K562 (cell line): Measurements from ENCODE around the gene ODAD3. TPM values are rescaled to one million over a fixed set of nuclear protein-coding genes. Genes with fewer than 3 reads are reported as not detected.

Experiments
- HDAC2 ChIP-seq: fragments of 450-650 bp; IDR thresholded peaks from 2 replicates; pipeline ENCODE4 v1.6.1; 2016; ENCODE audit warnings: mild to moderate bottlenecking
- LCOR ChIP-seq: sonication (generic); formaldehyde crosslinking; IDR thresholded peaks from 2 replicates; pipeline ENCODE4 v1.8.0; 2022; ENCODE audit warnings: mild to moderate bottlenecking, missing genetic modification reagents
- SETDB1 ChIP-seq: IDR thresholded peaks from one replicate; pipeline ENCODE4 v1.6.1; 2012; ENCODE audit warnings: low read length, control low read depth, inconsistent platforms
- ZNF121 ChIP-seq: sonication (generic); formaldehyde crosslinking; conservative IDR thresholded peaks from 2 replicates; pipeline ENCODE4 v1.8.0; 2022; ENCODE audit warnings: missing genetic modification reagents
- polyA plus RNA-seq, 8 experiments: library from polyadenylated mRNA; depleted of rRNA in 4 of 8; stranded (reverse) in 5 of 8; unstranded in 3 of 8; fragments of >200 nt; fragmentation: Nextera tagmentation in 2 of 8; fragmentation: Illumina TruSeq in 1 of 8; extraction: Ambion mirVana in 2 of 8; extraction: Trizol in 1 of 8; gene quantifications; 2 replicates each; pipeline versions ENCODE4 v1.2.1 to v1.2.3, GENCODE V29; 2011 to 2014; ENCODE audit warnings: inconsistent platforms in 1 of 8, missing spikeins in 1 of 8
- total RNA-seq, 7 experiments: library from RNA; depleted of rRNA in 6 of 7; stranded (reverse); fragments of >200 nt in 6 of 7; fragmentation: Illumina TruSeq in 2 of 7; extraction: Trizol in 2 of 7; gene quantifications; 2 replicates each; pipeline versions ENCODE4 v1.2.1 to v1.2.3, GENCODE V29; 2011 to 2021; ENCODE audit warnings: low replicate concordance in 1 of 7
- TF ChIP-seq, protein P1 (sequence below): fragments of 450-650 bp; IDR thresholded peaks from 2 replicates; pipeline ENCODE4 v1.6.1; 2017; ENCODE audit warnings: antibody characterized with exemption
- TF ChIP-seq, protein P2 (sequence below): fragments of 150-350 bp; IDR thresholded peaks from 2 replicates; pipeline ENCODE4 v1.6.1; 2014; ENCODE audit warnings: low read depth, mild to moderate bottlenecking, low read length, borderline replicate concordance
- TF ChIP-seq, protein P3 (sequence below): fragments of 450-650 bp; conservative IDR thresholded peaks from 2 replicates; pipeline ENCODE4 v1.6.1; 2016; ENCODE audit warnings: missing genetic modification characterization, low read depth, mild to moderate bottlenecking, control low read depth, missing compliant biosample characterization
- TF ChIP-seq, protein P4 (sequence below): fragments of 200-800 bp; sonication (Bioruptor generic); IDR thresholded peaks from 2 replicates; pipeline ENCODE4 v1.6.1; 2016; ENCODE audit warnings: missing genetic modification characterization, missing compliant biosample characterization
- TF ChIP-seq, protein P5 (sequence below): sonication (generic); formaldehyde crosslinking; IDR thresholded peaks from 2 replicates; pipeline ENCODE4 v1.8.0; 2022; ENCODE audit warnings: missing genetic modification reagents, mild to moderate bottlenecking, borderline replicate concordance
- TF ChIP-seq, protein P6 (sequence below), 2 experiments: IDR thresholded peaks; 2 replicates each; pipeline ENCODE4 v1.6.1; 2011; ENCODE audit warnings: borderline replicate concordance in 1 of 2, control low read depth in 1 of 2, low read depth in 1 of 2, low read length in 1 of 2, mild to moderate bottlenecking in 1 of 2, mixed read lengths in 1 of 2, moderate library complexity in 1 of 2; ENCODE audit not compliant: insufficient read depth in 1 of 2, insufficient read length in 1 of 2, poor library complexity in 1 of 2, severe bottlenecking in 1 of 2; ENCODE audit errors: extremely low read depth in 1 of 2

The ODAD3 gene
- total and polyA plus RNA-seq, 9 of the 15 experiments (the other 6 are each of a cell fraction or from before 2014, with no cell fraction given), result 0.07 to 0.72 (median 0.14) TPM; not detected in 2

DNA sequence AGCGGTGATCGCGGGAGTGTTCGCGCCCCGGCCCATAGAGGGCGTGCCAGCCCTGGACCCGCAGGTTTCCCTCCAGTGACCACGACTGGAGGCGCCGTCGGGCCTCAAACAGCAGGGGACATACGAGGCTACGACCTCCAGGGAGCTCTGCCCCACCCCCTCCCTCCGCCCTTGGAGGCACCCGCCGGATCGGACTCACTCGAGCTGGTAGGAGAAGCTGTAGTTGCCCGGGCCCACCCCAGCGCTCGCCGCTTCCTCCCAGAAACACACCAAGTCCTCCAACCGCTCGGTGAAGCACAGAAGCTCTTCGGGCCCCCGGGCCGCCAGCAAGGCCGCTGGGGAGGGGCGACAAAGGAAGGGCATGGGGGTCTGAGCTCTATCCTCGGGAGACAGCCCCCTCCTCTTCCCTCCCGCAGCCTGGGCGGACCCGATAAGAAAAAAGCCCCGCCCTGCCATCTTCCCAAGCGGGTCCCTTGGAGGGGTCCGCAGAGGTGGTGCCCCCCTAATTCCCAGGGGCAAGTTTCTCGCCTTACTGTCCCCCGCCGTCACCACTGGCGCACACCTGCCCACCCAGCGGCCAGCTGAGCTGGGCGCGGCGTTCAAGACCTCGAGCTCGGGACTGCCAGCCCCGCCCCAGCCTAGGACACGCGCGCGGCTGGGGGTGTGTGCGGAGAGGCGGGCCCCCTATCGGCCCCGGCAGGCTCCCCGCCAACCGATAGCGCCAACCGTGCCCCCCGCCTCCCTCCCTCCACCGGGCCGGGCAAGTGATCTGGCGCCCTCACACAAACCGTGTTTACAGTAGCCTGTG lies 51.8 kb downstream of the ODAD3 start (continued):
- TF ChIP-seq, protein P1, sequence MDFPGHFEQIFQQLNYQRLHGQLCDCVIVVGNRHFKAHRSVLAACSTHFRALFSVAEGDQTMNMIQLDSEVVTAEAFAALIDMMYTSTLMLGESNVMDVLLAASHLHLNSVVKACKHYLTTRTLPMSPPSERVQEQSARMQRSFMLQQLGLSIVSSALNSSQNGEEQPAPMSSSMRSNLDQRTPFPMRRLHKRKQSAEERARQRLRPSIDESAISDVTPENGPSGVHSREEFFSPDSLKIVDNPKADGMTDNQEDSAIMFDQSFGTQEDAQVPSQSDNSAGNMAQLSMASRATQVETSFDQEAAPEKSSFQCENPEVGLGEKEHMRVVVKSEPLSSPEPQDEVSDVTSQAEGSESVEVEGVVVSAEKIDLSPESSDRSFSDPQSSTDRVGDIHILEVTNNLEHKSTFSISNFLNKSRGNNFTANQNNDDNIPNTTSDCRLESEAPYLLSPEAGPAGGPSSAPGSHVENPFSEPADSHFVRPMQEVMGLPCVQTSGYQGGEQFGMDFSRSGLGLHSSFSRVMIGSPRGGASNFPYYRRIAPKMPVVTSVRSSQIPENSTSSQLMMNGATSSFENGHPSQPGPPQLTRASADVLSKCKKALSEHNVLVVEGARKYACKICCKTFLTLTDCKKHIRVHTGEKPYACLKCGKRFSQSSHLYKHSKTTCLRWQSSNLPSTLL, result no peak
- TF ChIP-seq, protein P2, sequence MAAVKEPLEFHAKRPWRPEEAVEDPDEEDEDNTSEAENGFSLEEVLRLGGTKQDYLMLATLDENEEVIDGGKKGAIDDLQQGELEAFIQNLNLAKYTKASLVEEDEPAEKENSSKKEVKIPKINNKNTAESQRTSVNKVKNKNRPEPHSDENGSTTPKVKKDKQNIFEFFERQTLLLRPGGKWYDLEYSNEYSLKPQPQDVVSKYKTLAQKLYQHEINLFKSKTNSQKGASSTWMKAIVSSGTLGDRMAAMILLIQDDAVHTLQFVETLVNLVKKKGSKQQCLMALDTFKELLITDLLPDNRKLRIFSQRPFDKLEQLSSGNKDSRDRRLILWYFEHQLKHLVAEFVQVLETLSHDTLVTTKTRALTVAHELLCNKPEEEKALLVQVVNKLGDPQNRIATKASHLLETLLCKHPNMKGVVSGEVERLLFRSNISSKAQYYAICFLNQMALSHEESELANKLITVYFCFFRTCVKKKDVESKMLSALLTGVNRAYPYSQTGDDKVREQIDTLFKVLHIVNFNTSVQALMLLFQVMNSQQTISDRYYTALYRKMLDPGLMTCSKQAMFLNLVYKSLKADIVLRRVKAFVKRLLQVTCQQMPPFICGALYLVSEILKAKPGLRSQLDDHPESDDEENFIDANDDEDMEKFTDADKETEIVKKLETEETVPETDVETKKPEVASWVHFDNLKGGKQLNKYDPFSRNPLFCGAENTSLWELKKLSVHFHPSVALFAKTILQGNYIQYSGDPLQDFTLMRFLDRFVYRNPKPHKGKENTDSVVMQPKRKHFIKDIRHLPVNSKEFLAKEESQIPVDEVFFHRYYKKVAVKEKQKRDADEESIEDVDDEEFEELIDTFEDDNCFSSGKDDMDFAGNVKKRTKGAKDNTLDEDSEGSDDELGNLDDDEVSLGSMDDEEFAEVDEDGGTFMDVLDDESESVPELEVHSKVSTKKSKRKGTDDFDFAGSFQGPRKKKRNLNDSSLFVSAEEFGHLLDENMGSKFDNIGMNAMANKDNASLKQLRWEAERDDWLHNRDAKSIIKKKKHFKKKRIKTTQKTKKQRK, result no peak
- TF ChIP-seq, protein P3, sequence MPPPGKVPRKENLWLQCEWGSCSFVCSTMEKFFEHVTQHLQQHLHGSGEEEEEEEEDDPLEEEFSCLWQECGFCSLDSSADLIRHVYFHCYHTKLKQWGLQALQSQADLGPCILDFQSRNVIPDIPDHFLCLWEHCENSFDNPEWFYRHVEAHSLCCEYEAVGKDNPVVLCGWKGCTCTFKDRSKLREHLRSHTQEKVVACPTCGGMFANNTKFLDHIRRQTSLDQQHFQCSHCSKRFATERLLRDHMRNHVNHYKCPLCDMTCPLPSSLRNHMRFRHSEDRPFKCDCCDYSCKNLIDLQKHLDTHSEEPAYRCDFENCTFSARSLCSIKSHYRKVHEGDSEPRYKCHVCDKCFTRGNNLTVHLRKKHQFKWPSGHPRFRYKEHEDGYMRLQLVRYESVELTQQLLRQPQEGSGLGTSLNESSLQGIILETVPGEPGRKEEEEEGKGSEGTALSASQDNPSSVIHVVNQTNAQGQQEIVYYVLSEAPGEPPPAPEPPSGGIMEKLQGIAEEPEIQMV, result no peak
- TF ChIP-seq SETDB1, result no peak
- TF ChIP-seq, protein P4, sequence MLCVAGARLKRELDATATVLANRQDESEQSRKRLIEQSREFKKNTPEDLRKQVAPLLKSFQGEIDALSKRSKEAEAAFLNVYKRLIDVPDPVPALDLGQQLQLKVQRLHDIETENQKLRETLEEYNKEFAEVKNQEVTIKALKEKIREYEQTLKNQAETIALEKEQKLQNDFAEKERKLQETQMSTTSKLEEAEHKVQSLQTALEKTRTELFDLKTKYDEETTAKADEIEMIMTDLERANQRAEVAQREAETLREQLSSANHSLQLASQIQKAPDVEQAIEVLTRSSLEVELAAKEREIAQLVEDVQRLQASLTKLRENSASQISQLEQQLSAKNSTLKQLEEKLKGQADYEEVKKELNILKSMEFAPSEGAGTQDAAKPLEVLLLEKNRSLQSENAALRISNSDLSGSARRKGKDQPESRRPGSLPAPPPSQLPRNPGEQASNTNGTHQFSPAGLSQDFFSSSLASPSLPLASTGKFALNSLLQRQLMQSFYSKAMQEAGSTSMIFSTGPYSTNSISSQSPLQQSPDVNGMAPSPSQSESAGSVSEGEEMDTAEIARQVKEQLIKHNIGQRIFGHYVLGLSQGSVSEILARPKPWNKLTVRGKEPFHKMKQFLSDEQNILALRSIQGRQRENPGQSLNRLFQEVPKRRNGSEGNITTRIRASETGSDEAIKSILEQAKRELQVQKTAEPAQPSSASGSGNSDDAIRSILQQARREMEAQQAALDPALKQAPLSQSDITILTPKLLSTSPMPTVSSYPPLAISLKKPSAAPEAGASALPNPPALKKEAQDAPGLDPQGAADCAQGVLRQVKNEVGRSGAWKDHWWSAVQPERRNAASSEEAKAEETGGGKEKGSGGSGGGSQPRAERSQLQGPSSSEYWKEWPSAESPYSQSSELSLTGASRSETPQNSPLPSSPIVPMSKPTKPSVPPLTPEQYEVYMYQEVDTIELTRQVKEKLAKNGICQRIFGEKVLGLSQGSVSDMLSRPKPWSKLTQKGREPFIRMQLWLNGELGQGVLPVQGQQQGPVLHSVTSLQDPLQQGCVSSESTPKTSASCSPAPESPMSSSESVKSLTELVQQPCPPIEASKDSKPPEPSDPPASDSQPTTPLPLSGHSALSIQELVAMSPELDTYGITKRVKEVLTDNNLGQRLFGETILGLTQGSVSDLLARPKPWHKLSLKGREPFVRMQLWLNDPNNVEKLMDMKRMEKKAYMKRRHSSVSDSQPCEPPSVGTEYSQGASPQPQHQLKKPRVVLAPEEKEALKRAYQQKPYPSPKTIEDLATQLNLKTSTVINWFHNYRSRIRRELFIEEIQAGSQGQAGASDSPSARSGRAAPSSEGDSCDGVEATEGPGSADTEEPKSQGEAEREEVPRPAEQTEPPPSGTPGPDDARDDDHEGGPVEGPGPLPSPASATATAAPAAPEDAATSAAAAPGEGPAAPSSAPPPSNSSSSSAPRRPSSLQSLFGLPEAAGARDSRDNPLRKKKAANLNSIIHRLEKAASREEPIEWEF, result no peak
- TF ChIP-seq ZNF121, result peak; percentile 70
- TF ChIP-seq, protein P5, sequence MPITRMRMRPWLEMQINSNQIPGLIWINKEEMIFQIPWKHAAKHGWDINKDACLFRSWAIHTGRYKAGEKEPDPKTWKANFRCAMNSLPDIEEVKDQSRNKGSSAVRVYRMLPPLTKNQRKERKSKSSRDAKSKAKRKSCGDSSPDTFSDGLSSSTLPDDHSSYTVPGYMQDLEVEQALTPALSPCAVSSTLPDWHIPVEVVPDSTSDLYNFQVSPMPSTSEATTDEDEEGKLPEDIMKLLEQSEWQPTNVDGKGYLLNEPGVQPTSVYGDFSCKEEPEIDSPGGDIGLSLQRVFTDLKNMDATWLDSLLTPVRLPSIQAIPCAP (CRISPR knock-in tag), result no peak
- TF ChIP-seq LCOR (CRISPR knock-in tag), result no peak
- TF ChIP-seq, protein P6, sequence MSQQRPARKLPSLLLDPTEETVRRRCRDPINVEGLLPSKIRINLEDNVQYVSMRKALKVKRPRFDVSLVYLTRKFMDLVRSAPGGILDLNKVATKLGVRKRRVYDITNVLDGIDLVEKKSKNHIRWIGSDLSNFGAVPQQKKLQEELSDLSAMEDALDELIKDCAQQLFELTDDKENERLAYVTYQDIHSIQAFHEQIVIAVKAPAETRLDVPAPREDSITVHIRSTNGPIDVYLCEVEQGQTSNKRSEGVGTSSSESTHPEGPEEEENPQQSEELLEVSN (IDR thresholded peaks at IDR 0.05; ENCODE audit: borderline replicate concordance in 1 of 2, extremely low read depth in 1 of 2, insufficient read depth in 1 of 2, insufficient read length in 1 of 2, low read depth in 1 of 2, low read length in 1 of 2, poor library complexity in 1 of 2, severe bottlenecking in 1 of 2), result peak; percentile 94 to 96
- no peak; the same call in 1 of the 2 replicates for TF ChIP-seq HDAC2
